NCI-H1048 (cell line): ENCODE results near the gene ZFP3.
"Not testable (repeated sequence)": the region's sequence is repeated elsewhere in the genome, so short reads cannot be mapped to it uniquely, and the experiment has no call there.

Experiments used
- DNase-seq: peaks from one replicate; lab custom pipeline; 2025; lab: John Stamatoyannopoulos, UW

ZFP3 gene

DNA sequence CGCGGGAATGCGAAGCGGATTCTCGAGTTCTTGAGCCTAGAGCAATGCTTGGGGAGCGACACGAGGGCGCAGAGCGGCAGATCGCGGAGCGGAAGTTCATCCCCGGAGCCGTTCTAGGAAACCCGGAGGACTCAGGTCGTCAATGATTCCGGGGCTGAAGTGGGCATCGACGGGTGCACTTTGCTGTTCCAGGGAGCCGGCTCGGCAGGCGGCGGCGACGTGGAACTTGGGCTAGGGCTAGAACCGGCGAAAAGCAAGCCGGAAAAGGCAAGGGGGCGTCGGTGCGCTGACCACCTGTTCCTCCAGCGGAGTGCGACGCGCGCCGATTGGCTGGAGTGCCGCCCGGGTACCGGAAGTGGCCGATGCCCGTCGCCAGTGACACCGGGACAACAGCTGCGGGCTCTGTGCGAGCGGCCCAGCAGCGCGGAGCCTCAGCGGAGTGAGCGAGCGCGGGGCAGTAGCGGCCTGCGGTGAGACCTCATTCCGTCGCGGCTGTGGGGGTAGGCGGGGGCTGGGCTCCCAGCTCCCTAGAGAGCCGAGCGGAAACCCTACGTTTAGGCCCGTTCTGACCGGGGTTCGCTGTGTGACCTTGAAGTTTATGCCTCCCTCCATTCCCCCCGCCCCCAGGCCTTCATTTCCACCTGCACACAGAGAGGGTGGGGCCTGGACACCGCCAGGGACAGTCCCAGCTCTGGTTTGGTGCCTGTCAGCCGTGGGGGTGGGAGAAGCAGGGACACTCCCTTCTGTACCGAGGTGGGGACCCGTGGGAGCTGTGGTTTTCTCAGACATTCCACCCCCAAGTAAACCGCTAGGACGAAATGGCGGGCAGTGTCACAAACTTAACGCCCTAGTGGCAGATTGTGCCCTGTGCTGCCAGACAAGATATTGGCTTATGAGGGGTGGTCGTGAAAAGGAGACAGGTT is at the start of gene ZFP3:
ZFP3 (plus strand) TSS at position 362 of the 923 bp plus-strand sequence. CDS start 13,038 bp downstream, outside the sequence.
- no peak for DNase-seq

- DNase-seq = not testable (repeated sequence)
Measured at GRCh38 chr17:5030168-5030567, 48.1 kb upstream of the ZFP3 start.

GRCh38 chr17:5031365-5032082 is 46.7 kb upstream of the ZFP3 start:
- DNase-seq = peak; percentile 46

DNA sequence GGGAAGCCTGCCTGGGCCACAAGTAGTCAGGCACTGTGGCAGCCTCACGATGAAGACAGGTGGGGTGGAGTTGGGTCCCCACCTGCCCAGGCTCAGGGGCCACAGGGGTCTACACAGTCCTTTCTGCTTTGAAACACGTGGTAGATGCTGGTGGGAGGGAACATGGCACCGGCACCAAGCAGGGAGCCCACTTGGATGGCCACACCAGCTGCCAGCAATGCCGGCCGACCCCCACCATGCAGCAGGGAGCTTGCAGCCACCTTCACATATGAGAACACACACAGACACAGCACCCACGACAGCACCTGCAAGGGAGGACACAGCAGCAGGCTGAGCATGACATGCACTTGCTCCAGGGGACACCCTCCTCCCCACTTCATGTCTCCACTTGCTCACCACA is 45.4 kb upstream of the ZFP3 start:
- DNase-seq = no peak

DNA sequence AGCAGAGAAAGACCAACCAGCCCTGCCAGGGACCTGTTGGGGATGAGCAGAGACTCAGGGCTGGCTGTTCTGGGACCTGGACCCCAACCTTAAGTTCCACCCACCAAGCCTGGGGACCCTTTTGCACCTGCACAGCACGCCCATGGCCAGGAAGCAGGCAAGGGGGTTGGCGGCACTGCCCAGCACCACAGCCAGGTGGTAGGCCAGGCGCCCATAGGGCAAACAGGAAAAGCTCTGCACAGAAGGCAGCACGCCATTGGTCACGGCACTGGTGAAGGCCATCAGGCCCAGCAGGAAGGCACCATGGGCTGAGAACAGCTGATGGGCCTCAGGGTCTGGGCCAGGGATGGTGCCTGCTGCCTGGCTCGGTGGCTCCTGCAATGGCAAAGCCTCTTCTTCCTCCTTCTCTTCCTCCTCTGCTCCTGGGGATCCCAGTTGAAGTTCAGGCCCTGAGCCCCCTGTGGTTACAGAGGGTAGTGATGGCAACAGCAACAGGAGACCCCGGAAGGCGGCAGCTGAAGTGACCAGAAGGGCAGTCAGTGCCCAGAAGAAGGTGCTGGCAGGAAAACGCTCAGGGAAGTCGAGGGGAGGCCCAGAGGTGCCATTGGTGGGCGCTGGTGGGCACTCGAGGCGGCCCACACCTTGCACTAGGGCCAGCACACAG is 44.8 kb upstream of the ZFP3 start:
- DNase-seq = no peak

- DNase-seq = no peak
Measured at GRCh38 chr17:5034063-5034462, 44.2 kb upstream of the ZFP3 start.

DNA sequence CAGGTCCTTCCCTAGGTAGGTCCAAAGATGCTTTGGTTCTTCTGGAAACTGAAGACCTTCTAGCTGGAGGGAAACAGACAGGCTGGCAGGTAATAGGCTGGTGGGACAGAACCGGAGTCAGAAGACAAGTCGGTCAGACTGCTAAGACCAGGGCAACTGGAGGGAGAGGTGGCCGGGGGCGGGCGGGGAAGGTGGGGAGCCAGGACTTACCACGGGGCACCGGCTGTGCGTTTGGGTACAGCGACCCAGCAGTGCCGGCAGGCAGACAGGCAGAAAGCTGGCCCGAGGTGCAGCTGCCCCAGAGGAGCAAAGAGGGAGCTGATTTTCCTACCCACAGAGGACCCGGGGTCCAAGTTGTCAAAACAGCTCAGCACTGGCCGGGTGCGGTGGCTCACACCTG is 43.6 kb upstream of the ZFP3 start:
- no peak for DNase-seq

DNA sequence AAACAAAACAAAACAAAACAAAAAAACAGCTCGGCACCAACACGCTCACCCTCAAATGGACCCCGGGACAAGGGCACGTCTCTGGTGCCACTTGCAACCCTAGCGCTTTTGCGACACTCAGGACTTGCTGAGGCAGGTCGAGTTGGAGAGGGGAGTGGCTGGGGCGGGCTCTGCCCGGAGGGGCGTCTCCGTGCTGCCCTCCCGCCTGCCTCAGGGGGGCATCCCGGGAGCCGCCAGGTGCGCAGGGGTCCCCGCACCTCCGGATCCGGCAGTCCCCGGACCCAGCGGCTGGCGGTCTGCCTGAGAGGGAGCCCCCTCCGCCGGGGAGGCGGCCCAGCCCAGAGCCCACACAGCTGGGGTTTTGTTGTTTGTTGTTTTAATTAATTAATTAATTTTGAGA is 43.0 kb upstream of the ZFP3 start, which contains the start of gene SLC52A1:
SLC52A1 (minus strand) TSS at position 112 of the 400 bp plus-strand sequence. CDS start 820 bp downstream, outside the sequence.
- no peak for DNase-seq

- no peak for DNase-seq
Measured at GRCh38 chr17:5042157-5043022, 35.9 kb upstream of the ZFP3 start.

DNA sequence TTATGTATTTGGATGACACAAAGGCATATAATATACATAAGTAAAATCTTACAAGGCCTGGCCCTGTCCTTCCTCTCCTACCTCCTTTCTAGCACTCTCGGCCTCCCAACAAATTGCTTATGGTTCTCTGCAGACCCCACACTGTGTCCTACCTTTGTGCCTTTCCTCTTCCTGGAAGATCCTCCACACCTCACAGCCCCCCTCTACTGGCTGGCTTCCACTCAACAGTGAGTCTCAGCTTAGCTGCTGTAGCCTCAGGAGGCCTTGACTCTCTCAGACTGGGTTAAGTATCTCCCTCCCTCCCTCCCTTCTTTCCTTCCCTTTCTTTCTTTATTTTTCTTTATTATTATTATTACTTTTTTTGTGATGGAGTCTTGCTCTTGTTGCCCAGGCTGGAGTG is 34.7 kb upstream of the ZFP3 start:
- no peak for DNase-seq

DNA sequence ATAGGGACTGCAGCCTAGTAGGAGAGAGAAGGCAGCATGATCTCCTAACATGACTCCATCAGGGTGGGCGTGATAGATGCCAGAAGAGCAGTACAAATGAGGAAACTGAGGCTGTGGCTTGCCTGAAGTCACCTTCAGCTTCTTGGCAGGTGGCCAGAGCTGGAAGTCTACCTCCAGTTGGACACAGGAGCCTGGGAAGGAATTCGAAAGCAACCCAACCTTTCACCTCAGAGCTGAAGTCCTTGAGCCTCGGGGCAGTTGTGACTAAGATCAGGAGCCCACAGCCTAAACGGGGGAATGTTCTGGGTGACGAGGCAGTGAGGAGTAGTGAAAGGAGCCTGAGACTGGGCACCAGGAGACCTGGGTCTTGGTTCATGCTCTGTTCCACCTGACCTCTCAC is 33.6 kb upstream of the ZFP3 start:
- no peak for DNase-seq

GRCh38 chr17:5045496-5045895 is 32.8 kb upstream of the ZFP3 start:
- DNase-seq = no peak

- no peak for DNase-seq
Measured at GRCh38 chr17:5047446-5047845, 30.8 kb upstream of the ZFP3 start.

- DNase-seq = no peak
Measured at GRCh38 chr17:5049314-5049841, 28.9 kb upstream of the ZFP3 start.

DNA sequence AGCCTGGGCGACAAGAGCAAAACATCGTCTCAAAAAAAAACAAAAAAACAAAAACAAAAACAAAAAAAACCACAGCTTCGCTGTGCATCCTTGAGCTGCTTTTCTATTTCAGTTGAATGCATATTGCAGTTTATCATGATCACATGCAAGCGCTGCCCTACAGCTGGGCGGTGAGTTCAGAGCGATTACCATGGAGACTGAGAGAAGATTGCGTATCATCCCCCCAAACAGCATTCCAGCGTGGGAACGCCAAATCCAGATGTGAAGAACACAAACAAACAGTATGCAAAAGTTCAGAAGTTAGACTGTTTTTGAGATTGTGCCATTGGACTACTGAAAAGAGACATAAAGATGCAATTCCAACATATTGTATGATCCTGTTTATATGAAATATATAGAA is 28.0 kb upstream of the ZFP3 start:
- DNase-seq = no peak

- no peak for DNase-seq
Measured at GRCh38 chr17:5055543-5055942, 22.7 kb upstream of the ZFP3 start.

GRCh38 chr17:5065227-5065744 is 13.0 kb upstream of the ZFP3 start:
- no peak for DNase-seq

GRCh38 chr17:5068236-5068635 is 10.0 kb upstream of the ZFP3 start:
- DNase-seq = no peak

DNA sequence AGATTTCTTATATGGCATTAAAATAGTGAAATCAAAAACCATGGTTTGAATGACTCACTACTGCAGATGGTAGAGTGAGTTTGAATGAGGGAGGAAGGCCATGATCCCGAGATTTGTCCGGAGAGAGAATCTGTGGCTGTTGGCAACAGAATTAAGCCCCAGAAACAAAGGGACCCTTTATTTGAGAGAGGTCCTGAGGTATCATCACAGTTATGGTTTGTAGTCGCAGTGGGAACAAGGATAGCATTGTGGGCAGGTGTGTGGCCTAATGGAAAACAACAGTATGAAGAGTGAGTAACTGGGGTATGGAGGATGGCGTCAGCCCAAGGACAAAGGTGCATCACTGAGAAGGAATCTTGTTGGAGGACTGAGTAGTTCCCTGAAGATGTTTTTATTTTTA is 8.5 kb upstream of the ZFP3 start:
- DNase-seq = no peak

GRCh38 chr17:5075472-5075871 is 2.8 kb upstream of the ZFP3 start:
- not testable (repeated sequence) for DNase-seq

GRCh38 chr17:5077275-5077674 is 992 bp upstream of the ZFP3 start:
- DNase-seq = not testable (repeated sequence)
